GM13976 (cell line): ENCODE data around the gene FN1.

Experiments used
- DNase-seq: peaks from one replicate; pipeline ENCODE4 v3.0.0; 2012; ENCODE audit warnings: low spot score
- CTCF ChIP-seq: IDR thresholded peaks from 2 replicates; pipeline ENCODE4 v1.5.1; 2012; ENCODE audit warnings: borderline replicate concordance, mild to moderate bottlenecking; ENCODE audit not compliant: insufficient read depth; ENCODE audit errors: extremely low read depth, missing control alignments, control extremely low read depth
- in situ Hi-C: fragments of 300-500 bp; cut with MboI; formaldehyde crosslinking; loops from one replicate; pipeline ENCODE4 v1.12.0; 2022; ENCODE audit warnings: low sequenced_read_pairs, mixed read lengths, inconsistent platforms; ENCODE audit not compliant: unreplicated experiment

The FN1 gene

DNA sequence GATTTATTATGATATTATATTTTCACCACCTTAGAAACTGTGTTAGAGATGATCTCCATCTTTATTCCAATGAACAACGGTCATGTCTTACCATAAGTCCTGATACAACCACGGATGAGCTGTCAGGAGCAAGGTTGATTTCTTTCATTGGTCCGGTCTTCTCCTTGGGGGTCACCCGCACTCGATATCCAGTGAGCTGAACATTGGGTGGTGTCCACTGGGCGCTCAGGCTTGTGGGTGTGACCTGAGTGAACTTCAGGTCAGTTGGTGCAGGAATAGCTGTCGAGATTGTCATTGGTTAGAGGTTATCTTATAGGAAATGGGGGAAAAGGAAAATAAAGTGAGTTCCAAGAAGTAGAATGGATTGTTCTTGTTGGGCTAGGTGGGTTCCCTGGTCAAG, 56.8 kb downstream of the FN1 start:
- DNase-seq = no peak
- no peak for TF ChIP-seq CTCF
- in situ Hi-C loops = no loop called here

DNA sequence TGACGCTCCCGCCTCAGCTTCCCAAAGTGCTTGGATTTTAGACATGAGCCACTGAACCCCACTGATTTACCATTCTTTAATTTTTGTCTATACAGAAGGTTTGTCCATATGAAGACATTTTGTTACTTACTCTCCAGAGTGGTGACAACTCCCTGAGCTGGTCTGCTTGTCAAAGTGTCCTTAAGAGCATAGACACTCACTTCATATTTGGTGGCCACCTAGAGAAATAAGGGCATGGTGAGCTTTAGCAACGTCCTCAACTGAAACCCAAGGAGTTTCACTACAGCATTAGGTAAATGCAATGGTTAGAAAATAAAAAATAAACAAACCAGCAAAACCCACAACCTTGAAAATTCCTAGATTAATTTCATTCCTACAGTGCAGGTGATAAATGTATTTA, 57.8 kb downstream of the FN1 start:
- in situ Hi-C loops = no loop called here
- TF ChIP-seq CTCF = no peak
- no peak for DNase-seq

DNA sequence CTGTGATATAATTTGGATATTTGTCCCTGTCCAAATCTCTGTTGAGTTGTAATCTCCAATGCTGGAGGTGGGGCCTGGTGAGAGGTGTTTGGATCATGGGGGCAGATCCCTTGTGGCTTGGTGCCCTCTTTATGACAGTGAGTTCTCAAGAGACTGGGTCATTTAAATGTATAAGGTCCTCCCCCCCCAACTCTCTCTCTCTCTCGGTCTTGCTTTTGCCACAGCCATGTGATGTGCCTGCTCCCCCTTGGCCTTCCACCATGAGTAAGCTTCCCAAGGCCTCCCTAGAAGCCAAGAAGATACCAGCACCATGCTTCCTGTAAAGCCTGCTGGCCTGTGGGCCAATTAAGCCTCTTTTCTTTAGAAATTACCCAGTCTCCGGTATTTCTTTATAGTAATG, 58.6 kb downstream of the FN1 start:
- in situ Hi-C loops = no loop called here
- TF ChIP-seq CTCF = no peak
- DNase-seq = no peak

GRCh38 chr2:215376103-215376780, 59.6 kb downstream of the FN1 start:
- DNase-seq = no peak
- TF ChIP-seq CTCF = no peak
- in situ Hi-C loops = no loop called here

DNA sequence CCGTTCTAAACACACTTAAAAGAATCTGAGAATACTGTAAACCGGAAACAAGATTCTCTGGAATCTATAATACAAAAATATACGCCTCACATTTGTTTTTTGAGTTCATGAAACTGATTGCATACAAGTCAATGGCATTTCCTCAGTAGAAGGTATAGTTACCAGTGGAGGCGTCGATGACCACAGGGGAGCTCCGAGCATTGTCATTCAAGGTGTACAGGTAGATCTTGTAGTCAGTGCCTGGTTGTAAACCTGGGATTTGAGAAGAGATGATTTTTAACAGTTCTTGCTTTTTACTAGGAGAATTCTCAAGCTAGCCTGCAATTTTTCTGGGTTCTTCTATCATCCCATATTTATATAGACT, 60.4 kb downstream of the FN1 start:
- no peak for DNase-seq
- no peak for TF ChIP-seq CTCF
- in situ Hi-C loops = no loop called here

GRCh38 chr2:215374642-215375466, 61.0 kb downstream of the FN1 start:
- DNase-seq = no peak
- in situ Hi-C loops = no loop called here
- no peak for TF ChIP-seq CTCF
